Activated T-cell treated with anti-CD3 and anti-CD28 coated beads, Interleukin-2, amount 50 U/mL, for 24 hours (primary cell): ENCODE measurements around the gene FBXW11.
"Not testable (repeated sequence)": the region's sequence is repeated elsewhere in the genome, so short reads cannot be mapped to it uniquely, and the experiment has no call there.

Experiments
- DNase-seq: peaks from one replicate; pipeline ENCODE4 v3.0.0-alpha.2; 2020
- H3K27ac Mint-ChIP-seq: 2 replicates; pipeline ENCODE4 v1.8.0; 2020; ENCODE audit warnings: mild to moderate bottlenecking, mixed read lengths
- H3K27me3 Mint-ChIP-seq: 2 replicates; pipeline ENCODE4 v1.8.0; 2020; ENCODE audit warnings: mixed read lengths
- H3K36me3 Mint-ChIP-seq: 2 replicates; pipeline ENCODE4 v1.8.0; 2020; ENCODE audit warnings: low read depth, mixed read lengths
- H3K4me1 Mint-ChIP-seq: 2 replicates; pipeline ENCODE4 v1.8.0; 2020; ENCODE audit warnings: low read depth, mixed read lengths
- H3K4me3 Mint-ChIP-seq: 2 replicates; pipeline ENCODE4 v1.8.0; 2020; ENCODE audit warnings: mild to moderate bottlenecking, moderate library complexity, mixed read lengths
- H3K9me3 Mint-ChIP-seq: 2 replicates; pipeline ENCODE4 v1.8.0; 2020; ENCODE audit warnings: mixed read lengths

FBXW11 gene

DNA sequence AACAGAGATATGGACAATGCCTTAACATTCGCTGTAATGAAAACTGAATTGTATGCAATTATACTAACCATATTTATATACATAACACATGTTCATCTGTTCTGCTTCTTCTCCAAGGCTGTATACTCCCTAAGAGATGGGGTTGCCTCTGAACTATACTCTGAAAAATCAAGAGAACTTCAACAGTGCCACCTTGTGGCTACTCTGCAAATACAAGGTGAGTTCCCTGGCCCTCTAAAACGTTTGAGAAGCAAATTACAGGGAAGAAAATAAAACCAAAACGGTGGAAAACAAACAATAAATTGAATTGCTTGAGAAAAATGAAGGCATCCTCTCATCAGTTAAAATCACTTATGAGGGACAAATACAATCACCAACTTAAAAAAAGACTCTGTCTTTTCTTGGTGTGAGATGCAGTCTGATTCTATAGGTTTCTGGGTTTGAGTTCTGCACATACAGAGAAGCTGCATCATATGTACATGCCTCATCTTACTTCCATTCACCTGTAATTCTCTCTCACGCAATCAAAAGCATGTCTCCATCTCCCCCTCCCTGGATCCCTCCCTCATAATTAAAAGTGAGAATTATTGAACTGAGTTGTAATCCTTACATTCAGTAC, 98.6 kb downstream of the FBXW11 start:
- Mint-ChIP-seq H3K27me3 (no peaks in the 10 kb centered on the region), H3K36me3 (peaks cover 57% of the 10 kb centered on the region), H3K4me3 (no peak overlapping the region), H3K9me3 (no peaks in the 10 kb centered on the region), H3K4me1 (peaks cover 67% of the 10 kb centered on the region), H3K27ac (peak overlapping the region; percentile 97)
- DNase-seq: no peak

DNA sequence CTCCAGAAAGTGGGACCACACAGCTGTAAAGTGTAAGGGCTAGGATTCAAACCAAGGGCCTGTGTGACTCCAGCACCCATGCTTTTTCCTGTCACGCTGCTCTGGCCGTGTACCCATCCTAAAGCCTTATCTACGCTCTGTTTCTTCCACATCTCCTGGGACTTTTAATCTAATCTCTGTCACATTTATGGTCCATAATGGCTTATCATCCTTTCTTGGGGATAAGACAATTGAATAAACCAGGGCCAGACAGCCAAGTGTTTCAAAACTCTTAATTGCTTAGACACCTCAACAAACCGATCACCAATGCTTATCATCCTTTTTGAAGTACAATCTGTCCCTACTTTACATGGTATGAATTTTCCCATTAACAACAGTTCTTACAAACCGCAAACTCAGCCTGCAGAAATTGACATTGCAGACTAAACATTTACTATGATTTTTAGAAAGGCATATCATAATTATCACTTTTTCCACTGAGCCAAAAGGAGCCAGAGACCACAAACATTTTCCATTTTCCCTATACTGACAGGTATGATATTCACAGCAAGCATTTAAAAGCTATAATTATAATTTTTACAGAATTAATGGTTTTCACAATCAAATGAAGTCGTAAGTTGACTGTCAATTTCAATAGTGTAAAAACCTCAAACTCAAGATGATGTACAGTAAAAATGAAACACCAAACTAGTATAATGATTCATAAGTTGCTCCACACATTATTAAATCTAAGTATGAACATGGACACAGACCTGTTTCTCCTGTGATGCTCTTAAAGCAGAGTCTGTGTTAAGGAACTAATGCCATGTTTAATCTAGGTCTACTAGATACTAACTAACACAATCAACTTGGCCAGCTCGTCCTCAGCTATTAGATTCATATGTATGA, 99.5 kb downstream of the FBXW11 start:
- no peaks in the 10 kb centered on the region for H3K27me3 Mint-ChIP-seq
- H3K4me1 Mint-ChIP-seq: peaks cover 67% of the 10 kb centered on the region
- H3K4me3 Mint-ChIP-seq: peak overlapping the region; percentile 36
- no peak for DNase-seq
- H3K27ac Mint-ChIP-seq: peak overlapping the region; percentile 97
- no peaks in the 10 kb centered on the region for H3K9me3 Mint-ChIP-seq
- H3K36me3 Mint-ChIP-seq: peaks cover 63% of the 10 kb centered on the region

DNA sequence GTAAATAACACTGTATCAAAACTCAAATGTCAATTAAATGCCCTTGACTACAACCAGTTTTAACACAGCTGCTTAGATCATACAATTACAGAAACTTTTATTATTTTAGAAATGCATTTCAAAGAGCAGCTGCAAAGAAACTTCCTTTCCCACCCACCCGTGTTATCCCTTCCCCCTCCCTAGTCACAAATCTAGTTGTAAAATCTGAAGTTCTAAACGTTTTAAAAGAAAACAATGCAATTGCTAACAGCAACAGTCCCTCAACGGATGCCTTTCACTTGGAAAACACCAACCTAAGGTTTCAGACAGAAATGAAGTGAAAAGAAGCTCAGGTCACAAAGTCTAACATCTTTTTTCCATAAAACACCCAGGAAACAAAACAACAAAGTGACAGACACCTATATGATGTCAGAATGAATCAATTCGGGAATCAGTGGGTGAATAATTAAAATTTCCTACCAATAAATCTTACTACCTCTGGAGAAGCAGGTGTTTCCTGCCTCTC, 100.3 kb downstream of the FBXW11 start:
- H3K27me3 Mint-ChIP-seq: no peaks in the 10 kb centered on the region
- H3K4me1 Mint-ChIP-seq: peaks cover 66% of the 10 kb centered on the region
- peak overlapping the region; percentile 97 for H3K27ac Mint-ChIP-seq
- no peaks in the 10 kb centered on the region for H3K9me3 Mint-ChIP-seq
- H3K36me3 Mint-ChIP-seq: peaks cover 61% of the 10 kb centered on the region
- H3K4me3 Mint-ChIP-seq: peak overlapping the region; percentile 57
- no peak for DNase-seq

DNA sequence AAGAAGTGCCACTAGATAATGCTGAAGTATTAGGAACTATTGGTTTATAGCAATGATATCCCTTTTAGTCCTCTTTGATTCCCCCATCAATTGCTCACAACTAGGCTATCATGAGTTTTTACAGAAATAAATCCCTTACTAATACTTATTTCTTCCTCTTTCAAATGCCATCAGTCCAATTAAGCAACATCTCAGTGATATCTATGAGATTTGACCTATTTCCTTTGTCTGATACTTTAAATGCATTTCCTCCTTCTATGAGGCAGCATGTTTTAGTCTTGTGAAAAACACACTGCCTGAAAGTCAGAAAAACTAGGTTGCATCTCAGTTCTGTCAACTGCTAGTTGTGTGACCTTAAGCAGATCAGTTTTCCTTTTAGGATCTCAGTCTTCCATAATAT, 101.6 kb downstream of the FBXW11 start:
- no peaks in the 10 kb centered on the region for H3K9me3 Mint-ChIP-seq

DNA sequence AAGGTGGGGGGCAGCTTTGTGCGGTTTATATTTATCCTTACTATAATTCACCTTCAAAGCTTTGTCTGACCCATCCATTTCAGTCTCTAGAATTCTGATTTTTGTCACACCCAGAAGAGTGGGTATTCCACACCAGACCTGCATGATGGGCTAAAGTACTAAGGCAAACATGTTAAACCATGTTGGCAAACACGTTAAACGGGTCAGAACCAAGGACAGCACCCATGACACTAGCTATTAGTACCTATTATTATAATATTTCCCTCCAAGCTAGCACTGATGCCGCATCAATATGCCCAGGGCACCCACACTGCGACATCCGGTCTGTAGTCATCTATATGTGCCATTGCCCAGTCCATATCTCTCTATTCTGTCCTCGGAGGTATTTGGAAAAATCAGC, 104.7 kb downstream of the FBXW11 start:
- Mint-ChIP-seq H3K36me3 (peaks cover 76% of the 10 kb centered on the region), H3K9me3 (no peaks in the 10 kb centered on the region), H3K4me3 (no peak overlapping the region), H3K4me1 (peaks cover 82% of the 10 kb centered on the region), H3K27ac (no peak overlapping the region), H3K27me3 (no peaks in the 10 kb centered on the region)
- DNase-seq: no peak

More for the DNA sequence above, 101.6 kb downstream of the FBXW11 start:
- Mint-ChIP-seq H3K4me1 (peaks cover 76% of the 10 kb centered on the region), H3K4me3 (no peak overlapping the region), H3K27me3 (no peaks in the 10 kb centered on the region), H3K36me3 (peaks cover 64% of the 10 kb centered on the region), H3K27ac (peak overlapping the region; percentile 97)
- no peak for DNase-seq

DNA sequence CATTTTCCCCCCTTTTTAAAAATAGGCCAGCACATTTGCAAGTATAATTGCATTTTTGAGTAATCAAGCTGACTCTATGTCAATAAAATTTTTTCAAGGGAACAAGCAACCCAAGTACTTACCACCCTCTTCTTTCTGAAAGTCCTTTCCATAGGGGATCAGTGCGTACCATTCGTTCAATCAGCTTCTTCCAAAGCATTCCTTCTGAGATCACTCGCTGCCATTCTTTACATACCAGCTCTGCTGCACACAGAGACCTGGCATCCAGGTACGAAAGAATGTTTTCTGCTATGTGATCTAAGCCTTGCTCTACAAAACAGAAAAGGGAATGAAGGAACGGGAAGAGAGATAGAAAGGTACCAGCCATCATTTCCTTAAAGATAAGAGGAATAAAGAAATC, 106.6 kb downstream of the FBXW11 start:
- peaks cover 74% of the 10 kb centered on the region for H3K4me1 Mint-ChIP-seq
- H3K27me3 Mint-ChIP-seq: no peaks in the 10 kb centered on the region
- H3K9me3 Mint-ChIP-seq: no peaks in the 10 kb centered on the region
- DNase-seq: no peak
- peaks cover 85% of the 10 kb centered on the region for H3K36me3 Mint-ChIP-seq
- H3K4me3 Mint-ChIP-seq: no peak overlapping the region
- no peak overlapping the region for H3K27ac Mint-ChIP-seq

DNA sequence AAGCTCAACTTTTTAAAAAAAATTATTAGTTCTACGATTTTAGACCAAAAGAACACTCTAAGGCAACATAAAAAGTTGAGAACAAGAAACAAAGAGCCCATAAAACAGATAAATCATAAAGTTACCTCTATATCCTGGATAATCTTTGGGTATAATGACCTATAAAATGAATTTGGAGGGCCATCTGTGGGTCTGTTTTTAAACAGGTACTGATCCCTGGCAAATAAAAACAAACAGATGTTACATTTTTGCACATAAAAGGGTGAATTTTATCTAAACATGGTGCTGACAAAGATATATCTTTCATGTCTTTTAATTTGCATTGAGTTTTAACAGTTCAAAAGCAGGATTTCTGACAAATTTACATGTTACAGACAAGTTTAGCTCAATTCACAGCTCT, 107.6 kb downstream of the FBXW11 start:
- no peak for DNase-seq
- no peak overlapping the region for H3K4me3 Mint-ChIP-seq
- H3K4me1 Mint-ChIP-seq: peaks cover 73% of the 10 kb centered on the region
- no peaks in the 10 kb centered on the region for H3K9me3 Mint-ChIP-seq
- H3K36me3 Mint-ChIP-seq: peaks cover 90% of the 10 kb centered on the region
- no peaks in the 10 kb centered on the region for H3K27me3 Mint-ChIP-seq
- H3K27ac Mint-ChIP-seq: no peak overlapping the region

DNA sequence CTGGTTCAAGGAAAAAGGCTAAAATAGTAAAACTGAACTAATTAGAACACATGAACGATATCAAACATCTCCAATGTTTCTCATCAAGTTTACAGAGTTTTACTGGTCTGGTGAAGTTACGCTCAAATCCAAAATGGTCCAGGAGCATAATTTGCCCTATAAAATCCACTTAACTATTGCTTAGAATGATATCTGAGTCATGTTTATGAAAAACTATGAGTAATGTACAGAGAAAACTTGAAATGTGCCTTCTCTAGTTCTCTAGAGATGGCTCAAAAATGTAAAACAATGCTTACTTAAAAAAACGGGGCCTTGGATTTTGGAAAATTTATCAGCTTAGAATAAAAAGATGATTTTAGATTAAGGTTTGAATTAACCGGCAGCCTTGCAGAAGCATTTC, 108.1 kb downstream of the FBXW11 start:
- Mint-ChIP-seq H3K27ac (peak overlapping the region; percentile 42), H3K27me3 (no peaks in the 10 kb centered on the region), H3K9me3 (no peaks in the 10 kb centered on the region), H3K36me3 (peaks cover 89% of the 10 kb centered on the region), H3K4me3 (no peak overlapping the region), H3K4me1 (peaks cover 73% of the 10 kb centered on the region)
- no peak for DNase-seq

DNA sequence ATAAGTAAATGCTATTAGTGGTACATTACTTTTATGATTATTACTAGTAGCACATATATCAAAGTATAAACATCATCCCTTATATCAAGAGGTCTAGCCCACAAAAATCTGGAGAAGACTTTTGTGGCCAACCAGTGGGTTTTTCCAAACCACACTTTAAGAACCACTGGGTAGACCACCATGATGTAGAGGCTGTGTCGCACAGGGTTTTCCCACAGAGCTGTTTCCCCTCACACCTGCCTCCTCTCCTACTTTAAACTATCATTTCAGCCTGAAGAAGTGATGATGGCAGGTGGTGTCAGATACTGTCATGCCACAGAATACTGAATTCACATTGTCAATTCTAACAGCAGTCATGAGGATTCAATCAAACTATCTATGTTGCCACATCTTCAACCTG, 109.2 kb downstream of the FBXW11 start:
- H3K27me3 Mint-ChIP-seq: no peaks in the 10 kb centered on the region
- H3K27ac Mint-ChIP-seq: peak overlapping the region; percentile 37
- DNase-seq: no peak
- H3K4me3 Mint-ChIP-seq: no peak overlapping the region
- H3K9me3 Mint-ChIP-seq: no peaks in the 10 kb centered on the region
- H3K4me1 Mint-ChIP-seq: peaks cover 71% of the 10 kb centered on the region
- peaks cover 89% of the 10 kb centered on the region for H3K36me3 Mint-ChIP-seq

DNA sequence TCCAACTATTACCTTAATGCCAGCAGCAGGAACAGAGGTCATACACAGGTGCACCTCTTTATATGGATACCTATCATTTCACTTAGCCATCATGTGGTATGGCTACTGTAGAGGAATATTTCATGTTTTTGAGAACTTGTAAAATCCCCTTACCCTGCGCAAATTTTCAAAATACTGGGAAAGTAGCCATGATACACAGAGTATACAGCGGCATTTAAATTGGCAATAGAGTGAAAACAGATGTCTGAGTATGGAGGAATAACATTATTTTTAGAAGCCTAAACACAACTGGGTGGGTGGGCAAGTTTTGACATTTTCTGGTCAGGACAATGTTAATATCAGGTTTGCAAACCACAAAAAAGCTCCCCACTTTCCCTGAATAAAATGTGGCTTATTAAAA, 111.4 kb downstream of the FBXW11 start:
- peaks cover 52% of the 10 kb centered on the region for H3K4me1 Mint-ChIP-seq
- H3K4me3 Mint-ChIP-seq: no peak overlapping the region
- no peak overlapping the region for H3K27ac Mint-ChIP-seq
- H3K36me3 Mint-ChIP-seq: peaks cover 92% of the 10 kb centered on the region
- no peak for DNase-seq
- no peaks in the 10 kb centered on the region for H3K27me3 Mint-ChIP-seq
- no peaks in the 10 kb centered on the region for H3K9me3 Mint-ChIP-seq

DNA sequence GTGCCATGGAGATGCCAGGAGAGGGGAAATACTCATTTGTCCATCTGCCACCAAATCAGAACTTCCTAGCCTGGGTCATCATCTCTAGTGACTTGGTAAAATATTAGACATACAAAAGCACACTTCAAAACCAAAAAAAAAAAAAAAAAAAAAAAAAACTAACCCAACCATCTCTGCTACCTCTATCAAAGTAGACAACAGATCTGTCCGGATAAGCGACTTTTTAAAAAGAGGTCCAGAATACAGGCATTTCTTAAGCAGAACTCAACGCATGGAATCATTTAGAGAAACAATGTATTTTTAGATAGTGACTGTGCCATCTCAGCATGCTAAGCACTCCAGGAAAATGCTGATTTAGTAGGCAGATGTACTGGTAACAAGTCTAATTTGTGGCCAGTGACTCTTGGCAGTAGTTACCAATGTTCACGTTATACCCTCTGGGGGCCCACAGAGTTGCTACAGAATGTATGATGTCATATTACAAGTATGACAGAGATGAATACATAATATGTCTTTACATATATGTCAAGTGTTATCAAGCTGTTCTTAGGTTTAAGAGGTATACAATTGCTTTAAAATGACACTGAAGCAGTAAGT, 113.0 kb downstream of the FBXW11 start:
- no peaks in the 10 kb centered on the region for H3K27me3 Mint-ChIP-seq
- no peaks in the 10 kb centered on the region for H3K9me3 Mint-ChIP-seq
- no peak for DNase-seq
- H3K36me3 Mint-ChIP-seq: peaks cover 87% of the 10 kb centered on the region
- H3K4me1 Mint-ChIP-seq: peaks cover 36% of the 10 kb centered on the region
- H3K27ac Mint-ChIP-seq: no peak overlapping the region
- H3K4me3 Mint-ChIP-seq: no peak overlapping the region

DNA sequence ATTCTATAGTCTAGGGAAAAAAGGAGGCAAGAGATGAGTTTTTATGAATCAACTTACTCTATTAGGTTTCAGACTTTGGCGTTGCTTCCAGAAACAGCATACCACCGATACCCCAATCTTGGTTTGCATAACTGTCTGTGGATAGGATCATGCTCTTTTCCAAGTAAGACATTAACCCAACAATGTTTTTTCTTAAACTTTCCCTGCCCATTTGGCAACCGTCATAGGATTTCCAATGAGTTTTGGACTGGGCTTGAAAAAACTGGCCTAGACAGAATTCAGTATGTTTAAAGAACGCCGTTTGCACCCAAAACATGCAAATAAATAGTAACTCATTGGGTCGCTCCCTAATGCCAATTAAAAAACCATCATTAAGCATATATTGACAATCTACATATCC, 114.8 kb downstream of the FBXW11 start:
- Mint-ChIP-seq H3K36me3 (peaks cover 83% of the 10 kb centered on the region), H3K27me3 (no peaks in the 10 kb centered on the region), H3K27ac (no peak overlapping the region), H3K9me3 (no peaks in the 10 kb centered on the region), H3K4me1 (peaks cover 20% of the 10 kb centered on the region), H3K4me3 (no peak overlapping the region)
- DNase-seq: no peak

DNA sequence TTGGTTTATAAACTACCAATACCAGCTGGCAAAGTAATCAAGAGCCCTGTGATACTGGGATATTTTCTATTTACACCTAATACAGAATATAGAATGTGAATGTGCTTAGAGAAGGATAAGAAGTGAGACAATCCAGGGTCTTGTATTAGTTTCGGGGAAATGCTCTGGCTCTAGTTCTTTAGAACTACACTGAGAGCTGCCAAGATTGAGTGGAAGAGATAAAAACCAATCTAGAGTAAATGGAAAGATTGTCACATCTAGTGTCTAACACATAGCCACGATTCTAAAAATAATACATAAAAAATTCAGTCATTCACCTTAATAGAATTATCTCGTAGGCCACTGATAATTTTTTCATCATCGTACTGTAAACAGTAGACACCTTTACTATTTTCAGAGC, 115.3 kb downstream of the FBXW11 start:
- Mint-ChIP-seq H3K4me1 (peaks cover 16% of the 10 kb centered on the region), H3K4me3 (no peak overlapping the region), H3K27ac (no peak overlapping the region), H3K36me3 (peaks cover 79% of the 10 kb centered on the region), H3K27me3 (no peaks in the 10 kb centered on the region), H3K9me3 (no peaks in the 10 kb centered on the region)
- no peak for DNase-seq

DNA sequence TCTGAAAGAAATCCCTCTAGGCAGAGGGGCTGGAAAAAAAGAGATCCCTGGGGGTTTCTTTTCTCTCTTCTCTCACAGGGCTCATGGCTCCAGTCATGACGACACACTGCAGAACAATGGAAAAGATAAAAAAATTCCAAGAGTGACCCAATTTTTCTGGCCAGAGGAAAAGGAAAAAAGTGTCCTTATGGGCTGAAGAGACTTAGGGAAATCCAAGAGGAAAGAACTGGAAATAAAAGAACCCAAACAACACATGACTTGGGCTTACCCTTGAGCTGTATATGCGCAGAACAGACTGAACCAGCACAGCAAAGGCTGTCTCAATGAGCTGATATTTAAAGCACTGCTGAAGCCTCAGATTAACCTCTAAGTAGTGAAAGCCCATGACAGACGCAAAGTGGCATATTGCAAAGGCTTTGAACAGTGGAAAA, 118.4 kb downstream of the FBXW11 start:
- peaks cover 7% of the 10 kb centered on the region for H3K4me1 Mint-ChIP-seq
- H3K36me3 Mint-ChIP-seq: peaks cover 81% of the 10 kb centered on the region
- H3K9me3 Mint-ChIP-seq: no peaks in the 10 kb centered on the region
- no peak overlapping the region for H3K4me3 Mint-ChIP-seq
- DNase-seq: no peak
- H3K27me3 Mint-ChIP-seq: no peaks in the 10 kb centered on the region
- no peak overlapping the region for H3K27ac Mint-ChIP-seq

DNA sequence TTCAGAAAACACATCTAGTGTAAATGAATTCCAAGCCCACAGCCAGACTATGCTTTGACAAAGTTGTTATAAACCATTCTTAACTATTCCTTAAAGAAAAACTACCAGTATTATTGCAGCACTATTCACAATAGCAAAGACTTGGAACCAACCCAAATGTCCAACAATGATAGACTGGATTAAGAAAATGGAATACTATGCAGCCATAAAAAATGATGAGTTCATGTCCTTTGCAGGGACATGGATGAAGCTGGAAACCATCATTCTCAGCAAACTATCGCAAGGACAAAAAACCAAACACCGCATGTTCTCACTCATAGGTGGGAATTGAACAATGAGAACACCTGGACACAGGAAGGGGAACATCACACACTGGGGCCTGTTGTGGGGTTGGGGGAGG, 120.4 kb downstream of the FBXW11 start:
- H3K4me3 Mint-ChIP-seq, H3K27ac Mint-ChIP-seq, H3K9me3 Mint-ChIP-seq, DNase-seq, H3K27me3 Mint-ChIP-seq: not testable (repeated sequence)
- Mint-ChIP-seq H3K36me3 (peaks cover 77% of the 10 kb centered on the region), H3K4me1 (peaks cover 25% of the 10 kb centered on the region)
